GF-D8 (cell line): ENCODE results near the gene FRMD6.

Source experiments
- DNase-seq: peaks from one replicate; lab custom pipeline; 2025; lab: John Stamatoyannopoulos, UW

The FRMD6 gene

DNA sequence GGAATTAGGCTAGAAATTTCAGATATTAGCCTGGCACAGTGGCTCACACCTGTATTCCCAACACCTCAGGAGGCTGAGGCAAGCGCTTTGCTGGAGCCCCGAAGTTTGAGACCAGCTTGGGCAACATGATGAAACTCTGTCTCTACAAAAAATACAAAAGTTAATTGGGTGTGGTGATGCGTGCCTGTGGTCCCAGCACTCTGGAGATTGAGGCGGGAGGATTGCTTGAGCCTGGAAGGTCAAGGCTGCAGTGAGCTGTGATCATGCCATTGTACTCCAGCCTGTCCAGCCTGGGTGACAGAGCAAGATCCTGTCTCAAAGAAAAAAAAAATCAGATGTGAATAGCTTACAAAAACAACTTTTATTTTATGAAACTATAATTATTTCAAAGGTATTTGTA, 15.1 kb downstream of the FRMD6 start:
- no peak for DNase-seq

DNA sequence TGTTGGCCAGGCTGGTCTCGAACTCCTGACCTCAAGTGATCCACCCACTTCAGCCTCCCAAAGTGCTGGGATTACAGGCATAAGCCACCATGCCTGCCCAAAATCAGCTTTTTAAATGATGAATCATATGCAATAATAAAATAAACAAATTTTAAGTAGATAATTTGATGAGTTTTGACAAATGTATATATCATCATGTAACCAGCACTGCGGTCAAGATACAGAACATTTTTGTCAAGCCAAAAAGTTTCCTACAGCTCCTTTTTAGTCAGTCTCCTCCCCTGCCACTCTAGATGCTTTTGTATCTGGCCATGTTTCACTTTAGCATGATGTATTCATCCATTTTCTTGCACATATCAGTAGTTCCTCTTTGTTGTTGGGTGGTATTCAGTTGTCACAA, 17.2 kb downstream of the FRMD6 start:
- no peak for DNase-seq

DNA sequence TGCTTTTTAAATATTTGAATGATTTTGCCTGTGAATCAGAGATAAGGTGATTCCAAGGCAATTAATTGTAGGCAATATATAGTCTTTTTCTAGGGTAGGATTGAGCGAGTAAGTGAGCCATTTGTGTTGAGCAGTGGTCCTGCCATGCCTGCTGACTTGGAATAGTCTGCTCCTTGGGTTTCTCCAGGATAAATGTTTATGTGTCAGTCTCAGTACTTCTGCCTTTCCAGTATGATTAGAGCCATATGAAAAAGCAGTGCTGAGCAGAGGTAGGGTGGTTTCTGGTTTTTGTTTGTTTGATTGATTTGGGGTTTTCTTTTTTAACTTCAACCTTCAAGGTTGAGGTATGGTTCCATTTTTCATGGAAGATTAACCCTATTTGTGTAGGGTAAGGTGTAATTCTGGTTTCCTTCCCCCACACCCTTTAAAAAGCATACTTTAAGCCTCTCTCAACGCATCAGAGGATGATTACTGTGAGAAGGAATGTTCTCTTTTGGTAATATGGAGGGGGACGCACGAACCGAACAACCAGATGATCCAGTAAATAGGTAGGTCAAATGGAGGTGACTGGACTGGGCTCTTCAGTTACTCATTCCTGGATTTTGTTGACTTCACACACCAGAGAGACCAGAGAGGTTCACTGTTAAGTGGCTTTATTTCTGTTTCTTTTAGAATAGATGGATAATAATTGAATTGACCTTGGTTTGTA, 22.7 kb downstream of the FRMD6 start:
- DNase-seq: no peak

DNA sequence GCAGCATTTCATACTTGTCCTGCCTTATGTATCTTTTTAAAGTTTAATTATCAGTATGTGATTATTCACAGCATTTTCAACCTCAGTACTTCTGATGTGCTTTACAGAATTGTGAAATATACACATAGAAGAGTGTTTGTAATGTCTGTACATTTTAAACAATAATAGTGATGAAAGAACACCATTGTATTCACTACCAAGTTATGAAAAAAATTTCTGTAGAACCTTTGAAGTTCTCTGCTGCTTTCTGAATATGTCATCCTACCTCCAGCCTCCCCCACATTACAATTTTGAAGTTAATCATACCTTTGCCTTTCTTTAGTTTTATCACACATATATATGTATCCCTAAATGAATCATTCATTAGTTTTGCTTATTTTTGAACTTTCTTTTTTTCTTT, 24.8 kb downstream of the FRMD6 start:
- DNase-seq: no peak

DNA sequence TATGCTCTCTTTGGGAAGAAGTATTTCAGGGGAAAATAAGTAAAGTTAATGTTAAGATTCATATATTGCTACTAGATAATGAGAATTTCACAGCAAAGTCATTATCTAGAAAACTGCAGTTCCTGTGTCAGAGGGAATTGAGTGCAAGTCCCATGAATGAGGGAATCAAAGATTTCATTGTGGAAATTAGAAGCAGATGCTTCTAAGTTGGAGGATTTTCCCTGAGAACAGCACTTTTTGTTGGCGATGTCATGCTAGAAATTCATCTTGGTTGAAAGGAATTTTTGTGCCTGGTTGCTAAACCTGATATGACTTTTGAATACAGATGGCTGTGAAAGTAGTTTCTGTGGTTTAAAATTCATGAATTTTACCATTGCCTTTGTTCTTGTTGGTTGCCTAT, 25.6 kb downstream of the FRMD6 start:
- DNase-seq: no peak

DNA sequence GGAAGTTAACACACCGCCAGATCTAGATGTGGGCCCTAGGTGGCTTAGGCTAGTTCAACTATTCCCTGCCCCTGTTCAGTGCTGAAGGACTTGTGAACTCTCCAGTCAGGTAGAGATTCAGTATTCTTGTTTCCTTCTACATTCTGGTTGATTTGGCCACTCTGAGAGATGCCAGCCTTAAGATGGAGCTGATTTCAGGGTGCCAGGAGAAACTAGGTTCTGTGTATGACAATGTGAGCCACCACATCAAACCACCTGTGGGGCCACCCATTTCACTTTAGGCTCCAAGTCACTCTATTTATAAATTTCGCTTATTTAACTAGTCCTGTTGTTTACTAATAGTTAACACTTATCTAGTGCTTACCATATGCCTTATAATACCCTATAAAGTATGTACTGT, 26.0 kb downstream of the FRMD6 start:
- DNase-seq: no peak

DNA sequence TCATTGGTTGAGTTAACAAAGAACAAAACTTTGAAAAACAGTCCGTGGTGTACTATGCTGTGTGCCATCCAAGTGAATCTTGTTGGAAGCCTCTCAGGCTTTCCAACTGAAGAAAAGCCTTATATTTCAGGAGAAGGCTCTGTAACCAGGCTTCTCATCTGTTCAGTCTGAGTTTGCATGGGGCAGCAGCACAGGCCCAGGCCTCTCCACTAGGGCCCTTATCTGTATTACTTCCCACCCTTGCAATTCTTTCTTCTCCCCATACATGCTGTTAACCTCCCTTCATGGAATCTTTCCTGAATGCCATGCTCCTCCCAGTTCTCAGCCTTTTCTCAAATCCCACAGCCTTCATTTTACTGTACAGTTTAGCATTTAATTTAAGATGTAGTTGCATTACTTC, 28.3 kb downstream of the FRMD6 start:
- no peak for DNase-seq

DNA sequence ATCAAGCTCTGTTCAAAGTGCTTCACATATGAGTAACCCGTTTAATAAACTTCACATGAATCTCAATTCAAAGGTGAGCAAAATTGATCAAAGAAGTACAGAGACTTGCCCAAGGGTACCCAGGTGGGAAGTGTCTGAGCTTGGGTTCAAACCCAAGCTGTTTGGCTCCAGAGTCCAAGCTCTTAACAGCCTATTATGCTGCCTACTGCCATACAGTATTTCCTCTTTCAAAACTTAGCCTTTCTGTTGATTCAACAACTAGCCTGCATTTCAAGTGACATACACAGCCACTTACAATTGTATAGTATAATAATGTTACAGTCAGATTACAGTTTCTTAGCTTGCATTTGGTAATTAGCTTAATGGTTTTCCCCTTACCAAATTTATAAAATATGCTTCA, 29.7 kb downstream of the FRMD6 start:
- DNase-seq: no peak

DNA sequence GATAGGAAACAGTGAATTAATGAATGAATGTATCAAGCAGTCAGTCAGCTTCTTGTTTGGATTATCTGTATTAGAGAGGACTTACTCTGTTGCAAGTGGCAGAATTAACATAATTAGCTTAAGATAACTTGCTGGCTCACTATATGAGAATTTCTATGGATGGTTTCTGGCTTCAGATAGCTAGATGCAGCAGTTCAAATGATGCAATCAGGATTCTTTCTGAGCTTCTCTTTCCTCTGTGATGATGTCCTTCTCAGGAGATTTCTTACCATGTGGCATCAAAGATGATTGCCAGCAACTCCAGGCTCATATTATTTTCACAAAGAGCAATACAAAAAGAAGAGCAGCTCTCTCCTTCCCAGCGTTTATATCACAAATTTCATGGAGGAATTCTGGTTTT, 30.7 kb downstream of the FRMD6 start:
- no peak for DNase-seq

DNA sequence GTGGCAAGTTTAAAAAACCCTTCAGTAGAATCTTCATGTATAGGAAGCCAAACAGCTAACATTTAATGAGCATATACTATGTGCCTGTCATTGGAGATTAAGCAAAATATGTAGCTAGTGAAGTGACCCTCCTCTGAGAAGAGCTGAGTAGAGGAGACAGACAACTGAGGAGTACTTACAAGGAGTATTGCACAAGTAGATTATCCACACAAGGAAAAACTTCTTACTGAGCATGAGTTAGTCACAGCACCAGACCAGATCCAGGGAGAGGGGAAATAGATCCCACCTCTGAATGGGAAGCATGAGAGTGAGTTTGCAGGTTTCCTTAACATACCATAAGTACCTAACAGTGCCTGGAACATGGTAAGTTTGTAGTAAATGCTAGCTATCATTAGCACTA, 33.0 kb downstream of the FRMD6 start:
- no peak for DNase-seq

DNA sequence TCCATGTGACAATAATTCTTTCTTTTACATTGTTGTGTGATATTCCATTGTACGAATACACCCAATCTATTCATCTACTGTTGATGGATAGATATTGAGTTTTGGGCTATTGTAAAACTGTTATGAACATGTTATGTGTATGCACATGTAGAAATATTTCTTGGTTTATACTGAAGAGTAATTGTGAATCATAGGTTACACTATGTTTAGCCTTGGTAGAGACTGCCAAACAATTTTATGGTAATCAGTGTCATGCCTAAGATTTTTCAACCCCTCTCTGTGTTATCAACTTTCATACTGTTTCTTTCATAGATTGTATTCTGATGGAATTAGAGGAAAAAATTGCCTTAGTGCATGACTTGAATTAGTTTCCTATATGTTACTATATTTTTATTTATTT, 39.5 kb downstream of the FRMD6 start:
- no peak for DNase-seq

DNA sequence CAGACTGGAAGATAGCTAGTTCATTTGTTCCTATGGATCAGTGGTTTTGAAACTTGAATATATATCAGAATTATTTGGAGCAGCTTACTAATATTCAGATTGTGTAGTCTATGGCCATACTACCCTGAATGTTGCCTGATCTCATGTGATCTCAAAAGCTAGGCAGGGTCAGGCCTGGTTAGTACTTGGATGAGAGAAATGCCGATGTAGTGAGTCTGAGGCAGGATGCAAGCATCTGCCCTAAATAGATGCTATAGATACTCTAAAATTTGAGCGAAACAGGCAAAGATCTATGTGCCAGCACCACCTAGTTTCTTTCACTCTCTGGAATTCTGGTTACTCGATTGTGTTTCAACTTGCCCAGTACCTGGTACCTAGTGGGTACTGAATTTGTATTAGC, 40.9 kb downstream of the FRMD6 start:
- no peak for DNase-seq

DNA sequence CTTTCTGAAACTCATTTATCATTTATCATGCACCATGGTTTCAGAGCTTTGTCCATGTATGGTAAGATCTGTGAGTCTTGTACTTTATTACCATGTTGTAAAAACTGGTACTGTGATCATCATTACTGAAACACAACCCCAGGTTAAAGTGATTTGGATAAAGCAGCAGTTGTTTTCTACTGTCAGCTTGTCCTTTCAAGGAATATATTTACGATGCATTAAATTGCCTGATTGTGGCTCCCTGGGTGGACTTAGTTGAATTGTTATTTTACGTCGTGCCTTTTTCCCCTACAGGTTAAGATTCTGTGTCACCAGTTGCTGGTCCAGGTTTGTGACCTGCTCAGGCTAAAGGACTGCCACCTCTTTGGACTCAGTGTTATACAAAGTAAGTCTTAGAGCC, 46.1 kb downstream of the FRMD6 start:
- no peak for DNase-seq

DNA sequence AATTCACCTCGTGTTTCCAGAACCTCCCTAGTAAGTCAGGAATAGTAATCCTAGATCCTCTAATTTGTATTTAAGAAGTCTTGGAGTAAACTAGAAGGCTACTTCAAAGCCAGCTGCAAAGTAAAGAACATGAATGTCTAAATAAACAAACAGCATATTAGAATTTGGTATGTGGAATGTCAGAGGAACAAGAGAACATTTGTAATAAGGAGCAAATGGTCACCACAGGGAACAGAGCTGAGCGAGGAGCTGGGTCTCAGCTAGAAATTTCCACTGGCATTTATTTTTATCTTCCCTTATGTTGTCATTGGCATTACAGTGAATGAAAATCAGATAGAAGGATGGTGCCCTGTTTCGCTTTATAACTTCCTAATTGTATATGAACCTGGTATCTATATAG, 50.2 kb downstream of the FRMD6 start:
- no peak for DNase-seq

DNA sequence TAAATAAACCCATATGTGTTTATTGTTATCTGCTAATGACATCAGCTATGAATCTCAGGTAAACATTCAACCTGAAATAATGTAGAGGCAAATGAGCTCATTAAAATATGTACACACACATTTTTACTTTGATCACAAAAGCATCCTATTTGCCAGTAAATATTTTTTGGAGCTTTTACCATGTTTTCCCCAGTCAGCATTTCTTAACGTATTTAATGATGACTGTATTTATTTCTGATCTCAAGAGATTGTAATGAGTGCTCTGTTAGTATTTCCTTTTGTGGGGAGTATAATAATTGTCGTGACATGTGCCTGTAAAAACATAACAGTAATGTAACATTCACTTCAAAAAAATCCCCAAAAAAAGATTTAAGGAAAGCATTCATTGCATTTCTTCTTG, 52.1 kb downstream of the FRMD6 start:
- DNase-seq: no peak

DNA sequence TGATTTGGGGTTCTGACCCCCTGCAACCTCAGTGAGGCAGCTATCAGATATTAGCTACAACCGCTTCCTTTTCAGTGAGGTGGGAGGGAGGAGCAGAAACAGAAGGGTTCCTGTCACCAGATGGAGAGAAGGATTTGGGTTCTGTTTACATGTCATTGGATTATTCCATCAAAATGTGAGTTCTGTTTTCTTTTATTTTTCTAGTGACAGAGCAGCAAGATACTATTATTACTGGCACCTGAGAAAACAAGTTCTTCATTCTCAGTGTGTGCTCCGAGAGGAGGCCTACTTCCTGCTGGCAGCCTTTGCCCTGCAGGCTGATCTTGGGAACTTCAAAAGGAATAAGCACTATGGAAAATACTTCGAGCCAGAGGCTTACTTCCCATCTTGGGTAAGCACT, 52.8 kb downstream of the FRMD6 start:
- DNase-seq: no peak

DNA sequence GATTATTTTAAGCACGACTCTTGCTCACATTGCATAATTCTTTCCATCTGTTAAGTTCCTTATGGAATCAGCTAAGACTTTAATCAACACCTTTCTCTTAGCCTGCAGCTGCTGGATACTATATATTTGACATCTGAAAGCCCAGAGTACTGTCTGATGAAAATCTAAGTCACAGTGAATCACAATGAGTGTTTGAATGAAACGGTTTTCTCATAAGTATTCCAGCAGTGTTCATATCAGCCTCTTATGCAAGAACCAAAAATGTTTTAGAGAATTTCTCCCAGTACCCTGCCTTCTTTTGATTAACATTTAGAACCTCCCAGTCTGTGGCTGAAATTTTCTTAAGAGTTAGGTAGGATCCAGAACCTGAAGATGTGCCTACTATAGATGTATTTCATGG, 55.6 kb downstream of the FRMD6 start:
- DNase-seq: no peak

DNA sequence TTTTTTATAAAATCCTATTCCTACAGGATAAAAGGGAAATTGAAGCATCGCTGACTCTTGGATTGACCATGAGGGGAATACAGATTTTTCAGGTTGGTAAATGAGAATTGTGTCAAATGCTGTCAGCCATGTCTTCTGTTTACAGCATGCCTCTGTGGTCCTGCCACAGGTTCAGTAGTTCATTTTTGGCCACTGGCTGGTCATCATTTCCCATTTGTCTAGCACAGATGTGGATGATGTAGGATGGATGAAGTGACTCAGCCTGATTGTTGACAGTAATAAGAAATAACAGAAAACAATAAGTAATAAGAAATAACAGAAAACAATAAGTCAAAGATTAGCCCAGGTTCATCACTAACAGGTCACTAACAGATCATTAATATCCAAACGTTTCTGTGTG, 59.8 kb downstream of the FRMD6 start:
- no peak for DNase-seq

DNA sequence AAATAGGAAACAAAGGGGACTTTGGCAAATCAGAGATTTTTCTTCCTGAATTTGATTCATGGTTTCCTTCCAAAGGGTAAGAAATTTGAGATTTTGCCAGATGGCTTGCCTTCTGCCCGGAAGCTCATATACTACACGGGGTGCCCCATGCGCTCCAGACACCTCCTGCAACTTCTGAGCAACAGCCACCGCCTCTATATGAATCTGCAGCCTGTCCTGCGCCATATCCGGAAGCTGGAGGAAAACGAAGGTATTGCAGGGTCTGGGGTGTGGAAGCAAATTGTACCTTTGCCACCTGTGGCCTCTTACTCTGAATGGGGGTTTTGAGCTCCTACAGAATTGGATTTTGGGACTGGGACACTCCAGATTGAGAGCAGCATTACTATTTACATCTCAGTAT, 63.5 kb downstream of the FRMD6 start:
- DNase-seq: no peak

DNA sequence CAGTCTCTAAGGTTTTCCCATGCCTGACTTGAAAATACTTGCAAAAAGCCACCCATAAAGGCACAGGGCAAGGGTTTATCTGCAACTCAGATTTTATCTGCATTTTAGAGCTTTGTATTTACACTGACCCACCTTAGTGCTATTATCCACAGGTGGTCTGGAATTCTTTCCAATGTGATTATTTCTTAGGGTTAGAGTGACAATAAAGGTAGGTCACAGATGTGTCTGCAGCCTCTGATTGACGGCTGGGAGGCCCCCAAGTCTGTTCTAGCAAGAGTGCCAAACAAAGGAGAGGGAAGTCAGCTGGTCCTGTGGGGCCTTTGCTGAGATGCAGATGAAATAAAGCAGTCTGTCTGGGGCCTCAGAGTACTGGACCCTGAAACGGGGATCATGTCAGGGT, 64.0 kb downstream of the FRMD6 start:
- DNase-seq: no peak

DNA sequence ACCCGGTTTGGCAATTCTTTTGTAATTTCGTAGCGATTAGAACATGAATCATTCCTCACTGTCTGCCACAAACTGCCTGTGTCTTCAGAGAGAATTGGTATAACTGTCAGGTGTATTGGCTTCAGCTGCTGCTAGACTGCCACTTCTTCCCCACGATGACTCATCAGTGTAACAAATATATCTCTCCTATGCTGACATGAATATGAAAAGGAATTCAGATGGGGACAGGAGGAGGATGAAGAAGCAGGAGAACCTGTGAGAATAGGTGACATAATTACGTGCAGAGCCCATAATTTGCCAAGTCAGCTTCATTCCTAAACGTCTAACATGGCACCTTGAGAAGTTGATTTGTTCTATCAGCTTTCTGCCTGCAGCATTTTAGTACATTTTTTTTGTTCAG, 64.9 kb downstream of the FRMD6 start:
- no peak for DNase-seq

DNA sequence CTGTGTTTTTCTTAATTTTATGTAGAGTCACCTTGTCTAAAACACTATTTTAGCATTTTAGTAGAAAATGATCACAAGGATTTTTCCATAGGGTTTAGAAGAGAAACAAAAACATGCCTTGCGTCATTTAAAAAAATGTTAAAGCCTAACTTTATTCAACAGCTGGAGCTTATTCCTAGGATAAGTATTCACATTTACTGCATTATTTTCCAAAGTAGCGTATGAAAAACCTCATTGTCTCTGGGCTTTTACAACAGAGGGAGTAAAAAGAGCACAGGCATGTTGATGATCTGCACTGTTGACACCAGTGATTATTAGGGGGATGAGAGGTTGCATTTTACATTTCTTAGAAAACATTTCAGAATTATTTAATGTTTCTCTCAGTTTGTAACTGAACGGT, 66.1 kb downstream of the FRMD6 start:
- DNase-seq: no peak

DNA sequence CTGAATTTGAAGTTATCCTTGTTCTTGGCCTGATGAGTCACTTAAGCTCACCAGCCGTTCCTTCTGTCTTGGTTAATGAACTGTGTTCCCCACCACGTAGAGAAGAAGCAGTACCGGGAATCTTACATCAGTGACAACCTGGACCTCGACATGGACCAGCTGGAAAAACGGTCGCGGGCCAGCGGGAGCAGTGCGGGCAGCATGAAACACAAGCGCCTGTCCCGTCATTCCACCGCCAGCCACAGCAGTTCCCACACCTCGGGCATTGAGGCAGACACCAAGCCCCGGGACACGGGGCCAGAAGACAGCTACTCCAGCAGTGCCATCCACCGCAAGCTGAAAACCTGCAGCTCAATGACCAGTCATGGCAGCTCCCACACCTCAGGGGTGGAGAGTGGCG, 68.2 kb downstream of the FRMD6 start:
- DNase-seq: no peak

DNA sequence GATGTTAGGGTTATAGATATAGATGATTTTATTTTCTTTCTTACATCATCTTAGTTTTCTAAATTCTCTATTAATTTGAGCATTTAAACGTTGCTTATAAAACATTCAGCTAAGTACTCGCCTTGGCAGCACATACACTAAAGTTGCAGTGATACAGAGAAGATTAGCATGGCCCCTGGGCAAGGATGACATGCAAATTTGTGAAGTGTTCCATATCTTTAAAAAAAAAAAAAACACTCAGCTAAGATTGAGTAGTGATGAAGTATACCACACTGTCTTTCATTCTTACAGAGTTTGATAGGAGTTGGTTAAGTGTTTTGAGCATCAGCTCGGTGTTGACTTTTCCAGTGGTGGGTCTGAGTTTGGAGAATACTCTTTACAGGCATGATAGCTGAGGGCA, 72.3 kb downstream of the FRMD6 start:
- no peak for DNase-seq

DNA sequence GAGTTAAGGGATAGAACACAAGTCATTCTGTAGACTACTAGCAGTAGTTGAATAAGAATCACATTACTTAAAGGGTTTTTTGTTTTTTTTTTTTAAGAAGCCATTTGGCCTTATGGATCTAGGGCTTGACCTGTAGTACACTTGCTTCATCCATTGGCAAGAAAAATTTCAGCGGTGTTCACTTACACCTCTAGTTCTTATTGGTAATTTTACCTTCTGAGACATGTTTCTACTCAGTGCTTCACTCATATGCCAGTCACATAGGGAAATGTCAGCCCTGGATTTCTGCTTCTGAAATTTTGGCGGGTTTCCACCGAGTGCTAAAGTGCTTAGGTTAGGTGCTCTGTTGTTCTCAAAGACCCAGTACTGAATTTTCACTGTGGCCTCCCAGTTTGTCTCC, 72.9 kb downstream of the FRMD6 start:
- DNase-seq: no peak
